ENCODE measurements around the gene ZNF618.
"Not testable (repeated sequence)": the region's sequence is repeated elsewhere in the genome, so short reads cannot be mapped to it uniquely, and the experiment has no call there.

Gene ZNF618

DNA sequence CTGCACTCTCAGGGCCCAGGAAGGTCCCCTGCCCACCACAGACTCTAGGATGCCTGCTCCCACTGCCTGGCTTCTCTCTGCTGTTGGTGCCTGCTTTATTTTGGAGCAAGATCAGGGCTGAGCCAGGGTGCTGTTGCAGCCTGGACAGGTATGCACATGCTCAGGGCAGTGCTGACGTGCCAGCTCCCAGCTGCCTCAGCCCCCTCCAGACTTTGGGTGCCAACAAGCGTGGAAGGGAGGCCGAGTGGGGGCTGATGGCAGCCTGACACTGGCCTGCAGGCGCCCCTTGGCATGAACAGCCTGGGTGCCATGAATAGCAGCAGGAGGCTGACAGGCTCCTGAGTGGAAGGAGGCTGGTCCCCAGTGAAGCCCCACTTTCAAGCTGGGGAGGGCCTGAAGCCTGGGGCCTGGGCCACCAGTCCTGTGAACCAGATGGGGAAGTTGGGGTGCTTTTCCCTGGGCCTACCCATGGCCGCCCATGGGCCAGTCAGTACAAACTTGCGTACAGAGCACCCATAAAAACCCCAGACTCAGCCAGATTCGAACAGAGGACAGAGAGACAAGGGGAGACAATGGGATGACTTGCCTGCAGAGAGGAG lies 195.2 kb downstream of the ZNF618 start:
- DNase-seq = no peak

DNA sequence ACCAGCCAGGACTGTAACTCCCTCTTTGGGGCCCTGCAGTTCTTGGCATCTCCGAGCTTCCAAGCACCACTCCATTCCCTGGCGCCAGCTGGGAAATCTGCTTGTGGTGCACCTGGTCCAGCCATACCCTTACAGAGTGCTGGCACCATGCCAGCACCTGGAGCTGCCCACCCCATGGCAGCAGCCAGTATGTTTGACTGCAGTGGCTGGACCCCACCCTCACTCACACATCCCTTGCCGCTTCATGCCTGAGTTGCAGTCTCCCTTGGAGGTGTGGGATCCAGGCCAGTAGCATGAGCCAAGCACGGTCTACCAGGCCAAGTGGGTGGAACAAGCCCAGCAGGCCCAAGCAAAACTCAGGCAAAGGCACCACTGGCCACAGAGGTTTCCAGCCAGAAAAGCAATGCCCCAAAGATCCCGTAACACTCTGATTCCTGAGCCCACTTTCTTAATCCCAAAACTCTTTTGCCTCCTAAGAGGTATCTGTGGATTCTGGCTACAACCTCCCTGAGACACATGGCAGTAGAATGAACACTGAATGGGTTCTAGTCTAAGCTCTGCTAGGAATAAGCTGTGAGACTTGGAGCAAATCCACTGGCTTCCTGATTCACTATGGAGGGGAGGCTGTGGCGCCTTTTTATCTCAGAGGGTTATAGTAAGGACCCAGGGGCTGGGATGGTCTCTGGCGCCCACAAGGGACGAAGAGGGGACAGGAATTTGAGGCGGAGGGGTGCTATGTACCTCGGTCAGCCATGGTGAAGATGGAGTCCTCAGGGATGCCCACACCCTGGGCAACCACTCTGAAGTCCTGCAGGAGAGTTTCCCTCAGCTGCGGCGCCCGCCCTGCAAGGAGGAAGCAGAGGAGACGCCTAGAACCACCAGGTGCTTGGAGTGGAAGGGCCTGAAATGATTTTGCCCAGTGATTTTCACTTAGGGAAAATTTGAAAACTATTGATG lies 196.4 kb downstream of the ZNF618 start:
- DNase-seq = no peak

DNA sequence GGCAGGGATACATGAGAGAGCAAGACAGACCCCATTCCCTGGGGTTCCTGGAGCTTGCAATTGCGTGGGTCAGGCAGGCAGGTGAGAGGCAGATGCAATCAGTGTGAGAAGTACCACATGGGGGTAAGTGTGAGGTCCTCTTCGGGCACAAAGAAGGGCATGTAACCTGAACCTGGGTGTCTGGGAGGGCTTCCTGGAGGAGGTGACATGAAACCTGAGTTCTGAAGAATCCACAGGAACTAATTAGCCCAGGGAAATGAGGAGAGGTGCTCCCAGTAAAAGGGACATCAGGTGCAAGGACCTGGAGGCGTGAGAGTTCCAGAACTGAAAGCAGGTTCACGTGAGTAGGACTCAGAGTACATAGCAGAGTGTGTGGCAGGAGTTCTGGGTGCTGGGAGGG lies 199.5 kb downstream of the ZNF618 start:
- no peak for DNase-seq

DNA sequence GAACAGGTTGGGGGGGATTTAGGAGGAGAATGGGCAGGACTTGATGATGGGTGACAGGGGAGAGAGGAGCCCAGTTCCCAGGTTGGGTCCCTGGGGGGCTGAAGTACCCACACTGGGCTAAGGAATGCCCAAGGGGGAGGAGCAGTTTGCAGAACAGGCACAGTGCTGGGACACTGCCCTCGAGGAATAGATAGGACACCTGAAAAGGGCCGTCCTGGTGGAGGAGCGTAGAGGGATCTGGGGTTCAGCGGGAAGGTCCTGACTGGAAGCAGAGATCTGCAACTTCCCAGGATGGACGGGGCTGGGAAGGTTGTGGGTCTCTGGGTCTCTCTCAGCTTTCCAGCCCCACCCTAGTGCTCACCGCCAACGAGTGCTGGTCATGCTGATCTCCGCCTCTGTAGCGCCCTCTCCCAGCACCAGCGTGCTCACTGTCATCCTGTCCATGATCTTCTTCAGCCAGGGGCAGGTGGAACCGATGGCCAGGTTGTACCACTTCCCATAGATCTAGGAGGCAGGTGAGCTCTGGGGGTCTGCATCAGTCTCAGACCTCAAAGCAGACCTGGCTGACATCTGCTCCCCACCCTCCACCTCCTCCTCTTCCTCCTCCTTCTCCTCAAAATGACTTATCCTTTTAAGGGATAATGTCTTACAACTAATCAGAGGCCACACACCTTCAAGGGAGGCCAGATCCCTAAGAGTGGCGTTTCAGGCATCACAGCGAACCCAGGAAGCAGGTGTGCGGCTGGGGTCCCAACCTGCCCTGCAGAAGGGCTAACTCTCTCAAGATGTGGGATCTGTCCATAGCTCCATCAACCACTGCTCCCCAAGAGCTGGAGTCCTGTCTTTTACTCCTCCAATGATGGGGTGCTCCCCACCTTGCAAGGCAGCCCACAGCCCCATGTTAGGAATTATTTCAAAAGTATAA lies 200.4 kb downstream of the ZNF618 start:
- DNase-seq = no peak

DNA sequence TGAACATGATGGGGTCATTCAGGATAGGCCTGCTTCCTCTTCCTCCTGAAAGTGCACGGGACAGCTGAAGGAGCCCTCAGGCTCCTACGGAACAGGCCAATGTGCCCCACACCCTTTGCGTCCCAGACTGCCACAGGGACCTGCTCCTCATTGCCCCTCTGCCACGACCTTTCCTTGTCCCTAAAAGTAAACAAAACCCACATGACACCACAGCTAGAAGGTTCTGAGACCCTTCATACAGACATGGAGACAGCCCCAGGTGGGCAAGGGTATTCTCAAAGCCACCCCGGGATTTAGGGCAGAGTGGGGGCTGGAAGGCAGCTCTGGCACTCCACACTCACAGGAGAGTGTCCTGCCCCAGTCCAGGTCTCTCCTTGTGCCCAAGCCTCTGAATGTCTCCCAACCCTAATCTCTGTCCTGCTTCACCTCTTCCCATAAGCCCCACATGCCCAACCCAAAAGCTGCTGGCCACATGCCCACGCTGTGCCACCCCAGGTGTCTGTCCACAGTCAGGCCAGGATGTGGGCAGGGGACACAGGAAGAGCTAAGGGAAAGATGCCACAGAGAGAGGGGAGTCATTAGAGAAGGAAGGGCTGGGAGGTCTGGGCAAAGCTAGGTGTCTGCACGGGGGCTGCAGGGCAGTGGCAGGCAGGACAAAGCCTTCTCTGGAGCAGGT lies 201.2 kb downstream of the ZNF618 start:
- DNase-seq = no peak

DNA sequence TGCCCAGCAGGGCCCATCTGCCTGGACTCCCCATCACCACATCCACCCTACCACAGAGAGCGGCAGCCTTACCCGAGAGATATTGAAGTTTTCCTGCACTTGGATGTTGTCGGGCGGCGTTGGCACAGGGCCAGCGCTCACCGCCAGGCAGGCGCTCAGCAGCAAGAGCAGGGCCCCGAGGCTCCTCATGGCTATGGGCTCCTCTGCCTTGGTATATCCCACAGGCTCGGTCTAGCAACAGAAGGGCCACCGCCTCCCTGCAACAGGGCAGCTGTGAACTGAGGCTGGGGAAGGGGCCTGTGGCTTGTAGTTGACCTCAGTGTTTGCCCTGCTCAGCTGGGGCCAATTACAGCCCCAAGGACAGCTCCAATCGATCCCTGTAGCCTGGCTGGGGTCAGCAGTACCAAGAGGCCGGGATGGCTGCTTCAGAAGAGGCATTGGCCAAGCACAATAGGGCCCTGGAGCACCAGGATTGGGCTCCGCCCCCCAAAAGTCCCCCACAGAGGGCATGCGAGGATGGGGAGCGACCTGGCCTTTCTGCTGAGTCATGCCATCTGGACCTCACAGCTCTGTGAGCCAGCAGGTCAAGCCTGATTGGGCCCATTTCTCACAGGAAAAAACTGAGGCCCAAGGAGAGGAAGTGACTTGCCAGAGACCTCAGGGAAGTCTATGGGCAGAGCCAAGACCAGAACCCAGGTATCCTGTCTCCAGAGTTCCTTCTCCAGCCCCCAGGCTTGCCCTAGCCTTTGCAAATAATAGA lies 202.1 kb downstream of the ZNF618 start, which contains the start of gene AMBP:
Gene AMBP (minus strand): TSS at position 280 of the 760 bp plus-strand sequence. CDS start 91 bp downstream, at position 189.
- DNase-seq = no peak

DNA sequence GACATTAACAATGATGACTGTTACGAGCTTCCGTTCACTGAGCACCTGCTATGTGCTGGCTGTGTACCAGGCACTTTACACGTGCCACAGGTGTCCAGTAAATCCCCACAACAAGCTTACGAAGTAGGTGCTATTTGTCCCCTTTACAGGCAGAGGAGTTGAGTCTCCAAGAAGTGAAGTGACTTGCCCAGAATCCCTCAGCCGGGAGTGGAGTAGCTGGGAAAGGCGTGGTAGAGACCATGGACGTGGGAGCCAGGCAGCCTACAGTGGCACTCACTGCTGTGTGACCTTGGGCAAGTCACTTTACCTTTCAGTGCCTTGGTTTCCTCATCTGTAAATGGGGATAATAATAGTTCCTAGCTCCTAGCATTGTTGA lies 202.7 kb downstream of the ZNF618 start:
- DNase-seq = no peak

DNA sequence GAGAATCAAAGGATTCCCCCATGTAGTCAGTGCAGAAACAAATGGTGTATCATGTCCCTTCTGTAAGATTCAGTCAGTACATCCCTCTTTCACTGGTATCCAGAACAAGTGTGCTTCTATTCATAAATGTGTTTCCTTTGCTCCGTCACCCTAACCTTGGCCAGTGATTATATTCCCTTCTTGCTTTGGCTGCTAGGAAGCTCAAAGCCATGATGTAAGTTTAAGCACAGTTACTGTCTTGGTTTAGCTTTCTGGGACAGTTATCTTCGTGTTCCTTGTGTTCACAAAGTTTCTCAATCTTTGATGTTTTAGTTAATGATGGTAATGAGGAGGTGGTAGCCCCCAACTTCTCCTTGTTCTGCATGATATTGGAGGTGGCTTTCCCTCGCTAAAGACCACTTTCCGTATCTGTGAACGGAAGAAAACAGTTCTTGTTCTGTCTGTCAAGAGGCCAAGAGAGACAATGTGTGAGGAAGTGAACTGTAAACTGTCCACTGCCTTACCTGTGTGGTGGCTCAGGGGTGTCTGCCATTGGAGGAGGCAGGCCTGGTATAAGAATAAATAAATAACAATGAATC lies 204.2 kb downstream of the ZNF618 start:
- DNase-seq = no peak

DNA sequence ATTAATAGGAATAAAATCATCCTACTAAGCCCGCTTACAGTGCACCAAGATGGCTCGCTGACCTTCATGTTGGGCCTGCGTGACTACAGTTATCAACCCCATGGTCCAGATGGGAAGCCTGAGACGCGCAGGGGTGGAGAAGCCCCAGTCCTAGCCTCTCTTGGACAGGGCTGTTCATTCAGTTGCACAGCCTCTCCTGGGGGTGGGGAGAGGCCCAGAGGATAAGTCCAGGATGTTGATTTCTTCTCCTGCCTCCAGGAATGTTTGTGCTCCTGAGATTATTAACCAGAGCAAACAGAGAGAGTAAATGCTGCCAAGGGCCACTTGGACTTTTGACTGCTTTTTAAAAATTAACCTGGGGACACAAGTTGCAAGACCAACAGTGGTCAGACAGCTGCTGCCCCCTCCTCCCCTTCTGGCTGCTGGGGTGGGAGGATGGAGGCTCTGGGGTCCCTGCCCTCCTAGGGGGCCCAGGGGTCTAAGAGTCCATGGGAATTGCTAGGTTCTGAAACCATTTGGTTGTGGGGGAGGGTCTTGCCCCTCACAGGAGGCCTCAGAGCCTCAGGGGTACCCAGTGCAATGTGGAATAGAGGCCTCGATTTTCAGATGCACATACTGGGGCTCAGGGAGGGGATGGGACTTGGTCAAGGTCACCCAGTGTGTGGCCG lies 204.8 kb downstream of the ZNF618 start:
- DNase-seq = no peak

DNA sequence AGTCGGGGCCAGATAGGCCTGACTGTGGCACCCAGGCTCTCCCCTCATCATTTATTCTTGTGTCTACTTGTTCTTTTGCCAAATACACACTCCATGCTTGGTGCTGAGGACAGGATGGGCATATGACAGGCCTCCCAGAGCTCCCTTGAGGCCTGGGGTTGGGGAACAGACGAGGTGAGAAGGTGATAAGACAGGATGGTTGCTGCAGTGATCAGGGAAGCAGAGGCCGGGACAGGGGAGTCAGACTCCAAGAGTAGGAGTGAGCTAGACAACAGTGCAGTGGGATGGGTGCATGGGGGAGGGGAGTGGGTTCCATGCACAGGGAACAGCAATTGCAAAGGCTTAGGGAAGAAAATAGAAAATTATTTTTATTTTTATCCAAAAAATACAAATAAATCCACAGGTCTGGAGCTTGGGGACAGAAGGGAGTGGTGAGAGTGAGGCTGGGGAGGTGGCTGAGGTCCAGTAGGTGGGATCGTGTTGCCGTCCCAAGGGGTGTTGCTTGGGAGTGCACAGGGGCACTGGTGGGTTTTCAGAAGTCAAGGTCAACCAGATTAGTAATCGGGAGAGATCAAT lies 205.4 kb downstream of the ZNF618 start:
- no peak for DNase-seq

DNA sequence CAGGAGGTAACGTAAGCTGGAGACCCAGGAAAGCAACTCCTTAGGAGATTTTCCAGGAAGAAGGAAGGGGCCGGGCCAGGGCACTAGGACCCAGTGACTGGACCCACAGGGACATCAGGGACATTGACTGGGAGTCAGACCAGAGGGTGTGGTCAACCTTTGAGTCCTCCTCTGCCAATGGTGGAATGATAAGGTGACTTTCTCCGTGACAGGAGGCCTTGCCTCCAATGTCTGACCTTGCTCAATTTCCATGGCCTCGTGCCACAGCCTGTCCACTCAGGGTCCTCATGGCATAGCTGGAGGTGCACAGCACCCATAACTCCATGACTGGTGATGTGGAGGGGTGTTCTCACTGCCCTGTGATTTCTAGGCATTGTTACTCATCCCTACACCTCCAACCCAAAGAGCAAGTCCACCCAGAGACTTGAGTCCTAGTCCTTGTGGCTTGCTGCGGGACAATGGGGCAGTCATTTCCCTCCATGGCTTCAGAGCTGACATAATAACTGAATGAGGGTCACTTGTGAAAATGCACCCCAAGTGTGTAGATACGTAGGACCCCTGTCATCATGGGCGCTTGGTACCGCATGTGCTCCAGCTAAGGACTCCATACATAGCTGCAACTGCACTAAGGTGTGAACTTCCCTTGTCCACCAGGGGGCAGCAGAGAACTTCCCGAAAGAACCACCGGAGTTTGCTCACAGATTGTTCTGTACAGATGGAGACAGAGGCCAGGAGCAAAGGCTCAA lies 206.1 kb downstream of the ZNF618 start:
- DNase-seq = peak; percentile 79

DNA sequence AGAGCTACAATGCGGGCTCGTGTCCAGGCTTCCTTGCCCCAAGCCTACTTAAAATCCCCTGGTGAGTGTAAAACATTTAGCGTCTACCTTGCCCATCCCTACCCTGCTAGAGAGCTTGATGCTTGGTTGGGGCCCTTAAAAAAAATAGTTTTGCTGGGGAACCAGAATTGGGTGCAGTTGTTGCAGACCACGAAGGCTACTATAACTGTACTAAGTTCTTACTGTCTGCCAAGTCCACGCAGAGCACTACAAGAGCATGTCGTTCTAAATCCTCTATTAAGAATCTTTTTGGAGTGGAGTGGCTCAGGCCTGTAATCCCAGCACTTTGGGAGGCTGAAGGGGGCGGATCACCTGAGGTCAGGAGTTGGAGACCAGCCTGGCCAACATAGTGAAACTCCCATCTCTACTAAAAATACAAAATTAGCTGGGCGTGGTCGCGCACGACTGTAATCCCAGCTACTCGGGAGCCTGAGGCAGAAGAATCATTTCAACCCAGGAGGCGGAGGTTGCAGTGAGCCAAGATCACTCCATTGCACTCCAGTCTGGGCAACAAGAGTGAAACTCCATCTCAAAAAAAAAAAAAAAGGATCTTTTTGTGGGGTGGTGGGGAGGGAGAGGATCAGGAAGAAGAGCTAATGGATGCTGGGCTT lies 206.8 kb downstream of the ZNF618 start:
- DNase-seq = not testable (repeated sequence)

DNA sequence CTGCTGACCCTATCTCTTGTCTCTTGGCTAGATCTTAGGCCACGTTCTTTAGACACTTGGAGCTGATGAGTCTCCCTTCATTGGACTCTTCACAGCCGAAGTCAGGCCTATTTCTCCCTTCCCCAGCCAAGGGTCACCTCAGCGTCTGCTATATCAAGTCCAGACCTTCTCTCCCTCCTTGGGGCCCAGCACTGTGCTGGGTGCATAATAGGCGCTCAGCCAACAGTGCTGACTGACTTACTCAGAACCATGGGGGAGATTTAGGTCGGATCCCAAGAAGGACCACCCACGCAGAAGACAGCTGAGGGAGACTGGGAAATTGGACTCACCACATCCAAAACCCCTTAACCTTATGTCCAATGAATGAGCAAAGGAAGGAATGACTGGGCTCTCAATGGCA lies 207.6 kb downstream of the ZNF618 start:
- no peak for DNase-seq

DNA sequence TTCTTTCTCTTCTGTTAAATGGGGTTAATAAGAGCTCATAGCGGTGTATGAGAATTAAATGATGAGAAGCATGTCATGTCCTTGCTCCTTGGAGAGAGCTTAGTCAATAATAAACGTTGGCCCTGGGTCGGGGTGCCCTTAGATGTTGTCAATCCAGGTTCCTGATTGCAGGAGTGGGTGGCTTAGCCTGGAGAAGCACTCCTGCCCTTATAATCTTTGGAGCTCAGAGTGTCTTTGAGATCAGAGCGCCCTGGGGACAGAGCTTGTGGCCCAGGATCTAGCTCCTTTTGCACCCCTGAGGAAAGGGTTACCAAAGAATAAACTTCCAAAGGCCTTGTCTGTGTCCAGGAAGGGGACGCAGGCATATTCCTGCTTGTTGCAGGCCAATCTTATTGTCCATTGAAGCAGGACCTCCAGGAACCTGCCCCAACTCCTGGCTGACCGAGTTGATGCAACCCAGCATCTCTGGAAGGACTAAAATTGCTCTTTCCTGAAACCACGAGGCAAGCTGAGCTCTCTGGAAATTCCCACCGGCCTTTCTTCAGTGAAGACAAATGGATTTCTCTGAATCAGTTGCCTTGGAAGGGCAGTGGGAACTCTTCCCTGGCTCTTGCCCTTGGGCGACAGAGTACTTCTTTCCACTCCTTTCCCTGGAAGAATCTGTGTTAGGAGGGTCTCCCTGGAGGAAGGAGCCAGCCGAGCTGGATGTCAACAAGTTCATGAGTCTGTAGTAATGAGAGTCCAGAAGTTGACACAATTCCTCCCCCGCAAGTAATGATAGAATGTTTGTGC lies 208.4 kb downstream of the ZNF618 start:
- DNase-seq = no peak

DNA sequence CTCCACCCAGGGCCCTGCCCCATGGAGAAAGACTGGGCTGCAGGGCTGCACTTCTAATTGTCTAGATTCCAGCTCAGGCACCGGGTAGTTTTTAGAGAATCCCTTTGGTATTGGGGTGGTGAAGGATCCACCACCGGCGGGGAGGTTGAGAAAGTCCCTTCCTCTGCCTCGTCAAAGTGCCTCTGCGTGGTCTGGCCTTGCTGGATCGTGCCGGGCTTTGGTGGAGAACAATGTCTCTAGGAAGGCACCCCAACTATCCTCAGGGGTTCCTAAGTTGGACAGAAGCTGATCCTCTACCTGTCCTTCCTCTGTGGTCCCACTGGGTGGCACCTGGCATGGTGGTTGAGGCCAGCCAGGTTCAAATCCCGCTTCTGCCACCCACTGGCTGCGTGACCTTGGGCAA lies 209.3 kb downstream of the ZNF618 start:
- no peak for DNase-seq

DNA sequence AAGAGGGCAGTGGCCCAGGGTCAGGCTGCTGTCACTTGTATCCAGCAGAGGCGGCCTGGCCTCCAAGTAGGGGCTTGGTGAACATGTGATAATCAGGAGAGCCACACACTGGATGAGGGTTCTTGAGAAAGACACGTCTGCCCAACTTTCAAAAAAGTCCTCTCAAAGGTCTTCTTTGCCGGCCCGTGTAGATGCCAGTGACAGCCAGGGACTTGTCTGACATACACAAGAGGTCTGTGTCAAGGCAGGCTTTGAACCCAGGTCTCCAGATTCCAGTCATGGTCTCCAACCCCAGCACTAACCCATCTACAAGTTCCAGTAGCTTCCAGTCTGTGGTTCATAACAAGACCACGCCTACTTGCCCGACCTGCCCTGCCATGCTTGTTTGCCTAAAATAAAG lies 209.9 kb downstream of the ZNF618 start:
- DNase-seq = no peak

DNA sequence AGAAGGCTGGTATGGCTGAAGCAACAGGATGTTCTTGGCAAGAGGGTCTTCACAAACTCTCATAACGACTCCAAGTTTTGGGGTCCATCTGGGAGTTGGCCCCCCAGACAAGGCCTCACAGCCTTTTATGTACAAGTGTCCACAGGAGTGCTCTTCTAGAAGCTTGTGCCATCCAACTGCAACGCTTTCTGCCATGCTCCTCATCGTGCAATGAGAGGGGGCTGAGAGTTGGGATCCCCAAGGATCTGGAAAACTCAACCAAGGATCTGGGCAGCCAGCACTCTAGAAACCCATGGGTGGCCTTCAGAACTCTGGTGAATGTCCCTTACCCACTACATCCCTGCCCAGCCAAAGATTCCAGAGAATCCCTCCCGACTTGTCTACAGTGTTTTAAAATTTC lies 210.5 kb downstream of the ZNF618 start:
- DNase-seq = no peak

DNA sequence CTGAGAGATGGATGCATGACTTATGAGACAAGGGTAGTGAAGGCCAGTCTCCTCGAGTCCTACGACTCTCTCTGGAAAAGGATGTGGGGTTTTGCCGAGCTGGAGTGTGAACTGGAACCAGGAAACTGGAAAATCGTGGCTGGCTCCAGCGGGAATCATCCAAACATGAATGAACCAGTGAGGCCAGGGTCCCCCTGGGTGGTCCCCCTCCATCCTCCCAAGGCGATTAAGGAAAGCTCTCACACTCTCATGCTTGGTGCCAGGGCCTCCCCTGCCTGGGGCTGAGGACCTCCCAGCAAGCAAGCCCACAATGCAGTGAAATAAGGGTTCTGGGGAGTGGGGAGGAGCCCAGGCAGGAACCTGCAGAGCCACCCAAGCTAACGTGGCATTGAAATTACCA lies 211.6 kb downstream of the ZNF618 start:
- DNase-seq = no peak

All from NCI-H1048 (cell line).